ENCODE data around the gene EXOC7. TPM values are rescaled to one million over a fixed set of nuclear protein-coding genes. Genes with fewer than 3 reads are reported as not detected.
A peak's percentile ranks its signal among the peaks of the same experiment; 100 is the strongest.

EXOC7 gene, protein sequence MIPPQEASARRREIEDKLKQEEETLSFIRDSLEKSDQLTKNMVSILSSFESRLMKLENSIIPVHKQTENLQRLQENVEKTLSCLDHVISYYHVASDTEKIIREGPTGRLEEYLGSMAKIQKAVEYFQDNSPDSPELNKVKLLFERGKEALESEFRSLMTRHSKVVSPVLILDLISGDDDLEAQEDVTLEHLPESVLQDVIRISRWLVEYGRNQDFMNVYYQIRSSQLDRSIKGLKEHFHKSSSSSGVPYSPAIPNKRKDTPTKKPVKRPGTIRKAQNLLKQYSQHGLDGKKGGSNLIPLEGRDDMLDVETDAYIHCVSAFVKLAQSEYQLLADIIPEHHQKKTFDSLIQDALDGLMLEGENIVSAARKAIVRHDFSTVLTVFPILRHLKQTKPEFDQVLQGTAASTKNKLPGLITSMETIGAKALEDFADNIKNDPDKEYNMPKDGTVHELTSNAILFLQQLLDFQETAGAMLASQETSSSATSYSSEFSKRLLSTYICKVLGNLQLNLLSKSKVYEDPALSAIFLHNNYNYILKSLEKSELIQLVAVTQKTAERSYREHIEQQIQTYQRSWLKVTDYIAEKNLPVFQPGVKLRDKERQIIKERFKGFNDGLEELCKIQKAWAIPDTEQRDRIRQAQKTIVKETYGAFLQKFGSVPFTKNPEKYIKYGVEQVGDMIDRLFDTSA
- 68.0 TPM for polyA plus RNA-seq (2013)

- Histone ChIP-seq H3K4me3 (ENCODE audit: control insufficient read depth in 1 of 7, extremely low read depth in 1 of 7, insufficient read depth in 4 of 7, low read depth in 2 of 7, low read length in 6 of 7) (peak within 1 kb of the TSS; percentile 53 to 88 (median 79)), H3K4me1 (ENCODE audit: control extremely low read depth in 1 of 4, control insufficient read depth in 4 of 4, insufficient read depth in 4 of 4, low read length in 3 of 4) (peaks cover 4 to 33% (median 23%) of the 10 kb centered on the region in 4 experiments), H3K27ac (ENCODE audit: insufficient read depth in 1 of 2, low read depth in 1 of 2, low read length in 2 of 2, poor library complexity in 1 of 2, severe bottlenecking in 2 of 2) (peak within 1 kb of the TSS; percentile 66 to 86), H3K36me3 (ENCODE audit: control insufficient read depth in 4 of 4, insufficient read depth in 4 of 4, low read length in 3 of 4) (peaks cover 6 to 26% (median 19%) of the 10 kb centered on the region in 4 experiments), H3K9me3 (ENCODE audit: control extremely low read depth in 1 of 5, control insufficient read depth in 4 of 5, insufficient read depth in 2 of 5, low read depth in 1 of 5, low read length in 4 of 5) (no peaks in the 10 kb centered on the region), H3K27me3 (replicated peaks in 2 of 5; ENCODE audit: control insufficient read depth in 4 of 5, insufficient read depth in 5 of 5, low read length in 4 of 5) (no peaks in the 10 kb centered on the region)
- 7% methylated on average over 49 of the region's 55 CpGs for WGBS (ENCODE audit: insufficient coverage)
- ChIA-PET CTCF (interaction anchor here (0.5 to 2.2 kb wide), 11 partner anchors 11 to 172 kb away, joined by 3 to 8 read pairs (median 3); partner anchors contain the start of gene ZACN), POLR2A (interaction anchor here (0.8 kb wide), 1 partner anchor 31 kb away, joined by 3 read pairs; the partner anchor contains the start of gene SRP68)
- peak; percentile 88 to 94 (median 90) for DNase-seq
These were observed at the start of gene EXOC7 for GRCh38 chr17:76103274-76104139. EXOC7 (minus strand) TSS chr17:76103787; CDS start chr17:76103692, 95 bp downstream.

DNA sequence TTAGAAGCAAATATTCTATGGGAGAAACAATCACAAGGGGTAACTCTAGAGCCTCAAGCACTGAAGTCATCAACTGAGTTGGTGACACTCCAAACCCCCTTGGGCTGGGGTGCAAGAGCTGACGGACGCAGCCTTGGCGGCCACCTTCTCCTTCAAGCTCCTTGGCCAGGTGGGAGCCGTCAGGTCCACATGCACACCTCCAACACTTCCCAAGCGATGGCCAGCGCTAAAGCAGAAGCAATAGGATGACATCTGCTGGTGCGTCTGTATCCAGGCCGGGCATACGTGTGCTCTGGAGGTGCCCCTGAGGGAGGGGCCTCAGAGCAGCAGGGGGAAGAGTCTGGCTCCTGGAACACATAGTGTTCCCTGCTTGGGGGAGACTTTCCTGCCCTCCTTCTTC, 49.6 kb upstream of the EXOC7 start:
- Histone ChIP-seq H3K9me3 (ENCODE audit: control extremely low read depth in 1 of 5, control insufficient read depth in 4 of 5, insufficient read depth in 2 of 5, low read depth in 1 of 5, low read length in 4 of 5) (no peaks in the 10 kb centered on the region), H3K4me3 (ENCODE audit: control insufficient read depth in 1 of 7, extremely low read depth in 1 of 7, insufficient read depth in 4 of 7, low read depth in 2 of 7, low read length in 6 of 7) (no peak overlapping the region), H3K4me1 (ENCODE audit: control extremely low read depth in 1 of 4, control insufficient read depth in 4 of 4, insufficient read depth in 4 of 4, low read length in 3 of 4) (peaks cover 0 to 2% (median 0%) of the 10 kb centered on the region in 4 experiments), H3K36me3 (ENCODE audit: control insufficient read depth in 4 of 4, insufficient read depth in 4 of 4, low read length in 3 of 4) (no peaks in the 10 kb centered on the region), H3K27ac (ENCODE audit: insufficient read depth in 1 of 2, low read depth in 1 of 2, low read length in 2 of 2, poor library complexity in 1 of 2, severe bottlenecking in 2 of 2) (no peak overlapping the region), H3K27me3 (replicated peaks in 2 of 5; ENCODE audit: control insufficient read depth in 4 of 5, insufficient read depth in 5 of 5, low read length in 4 of 5) (no peaks in the 10 kb centered on the region)
- ChIA-PET POLR2A (no interaction called here), CTCF (interaction anchor here (0.6 to 2.4 kb wide), 8 partner anchors 9 to 255 kb away, joined by 3 to 7 read pairs (median 3); no protein-coding TSS in a partner anchor)
- DNase-seq, result no peak
- WGBS (ENCODE audit: insufficient coverage), result 100% methylated on average over 6 of the region's 9 CpGs

DNA sequence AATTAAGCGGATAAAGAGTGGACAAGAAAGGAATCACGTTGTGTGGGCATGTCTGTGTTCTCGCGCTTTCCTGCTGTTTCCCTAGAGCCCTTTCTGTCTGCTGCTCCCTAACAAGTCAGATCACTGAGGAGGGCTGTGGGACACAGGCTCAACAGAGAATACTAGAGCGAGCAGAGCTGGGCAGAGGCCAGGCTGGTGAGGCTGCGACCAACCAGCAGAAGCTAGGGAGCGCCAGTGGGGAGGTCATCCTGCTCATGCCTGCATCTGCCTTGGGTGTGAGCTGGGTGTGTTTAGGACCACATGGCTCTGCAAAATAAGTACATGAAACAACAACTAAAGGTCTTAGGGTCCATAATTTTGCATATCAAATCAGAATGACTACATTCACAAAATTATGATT, 49.0 kb upstream of the EXOC7 start:
- H3K27ac ChIP-seq (ENCODE audit: insufficient read depth in 1 of 2, low read depth in 1 of 2, low read length in 2 of 2, poor library complexity in 1 of 2, severe bottlenecking in 2 of 2), result no peak overlapping the region
- no peaks in the 10 kb centered on the region for H3K9me3 ChIP-seq (ENCODE audit: control extremely low read depth in 1 of 5, control insufficient read depth in 4 of 5, insufficient read depth in 2 of 5, low read depth in 1 of 5, low read length in 4 of 5)
- no peak for DNase-seq
- 99% methylated on average over 7 of the region's 7 CpGs for WGBS (ENCODE audit: insufficient coverage)
- POLR2A ChIA-PET, result no interaction called here
- peaks cover 0 to 3% (median under 1%) of the 10 kb centered on the region in 4 experiments for H3K4me1 ChIP-seq (ENCODE audit: control extremely low read depth in 1 of 4, control insufficient read depth in 4 of 4, insufficient read depth in 4 of 4, low read length in 3 of 4)
- H3K36me3 ChIP-seq (ENCODE audit: control insufficient read depth in 4 of 4, insufficient read depth in 4 of 4, low read length in 3 of 4), result no peaks in the 10 kb centered on the region
- CTCF ChIA-PET, result interaction anchor here (0.6 to 2.4 kb wide), 8 partner anchors 9 to 256 kb away, joined by 3 to 7 read pairs (median 3); no protein-coding TSS in a partner anchor
- H3K27me3 ChIP-seq (replicated peaks in 2 of 5; ENCODE audit: control insufficient read depth in 4 of 5, insufficient read depth in 5 of 5, low read length in 4 of 5), result no peaks in the 10 kb centered on the region
- H3K4me3 ChIP-seq (ENCODE audit: control insufficient read depth in 1 of 7, extremely low read depth in 1 of 7, insufficient read depth in 4 of 7, low read depth in 2 of 7, low read length in 6 of 7), result no peak overlapping the region

DNA sequence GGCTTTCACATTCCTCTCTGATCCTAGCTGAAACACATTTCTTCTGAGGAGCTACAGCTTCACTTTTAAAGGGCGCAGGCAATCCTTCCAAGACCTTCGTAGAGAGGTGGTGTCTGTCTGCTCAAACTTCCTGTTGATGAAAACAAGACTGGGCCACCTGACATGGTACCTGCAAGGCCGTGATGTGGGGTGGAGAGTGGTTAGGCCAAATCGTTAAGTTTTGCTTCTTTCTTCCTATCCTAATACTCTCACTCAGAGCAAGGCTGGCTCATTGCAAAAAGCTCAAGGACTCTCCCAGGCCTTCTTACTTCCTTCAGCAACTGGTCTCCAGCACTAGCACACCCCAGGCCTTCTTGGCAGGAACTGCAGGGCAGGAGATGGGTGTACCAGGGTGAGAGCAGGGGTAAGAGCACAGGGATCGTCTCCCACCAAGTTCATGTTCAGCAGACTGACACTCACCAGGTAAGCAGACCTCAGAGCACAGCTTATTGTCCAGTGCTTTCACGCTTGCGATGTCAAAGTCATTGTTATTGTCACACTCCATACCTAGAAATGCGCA, 48.4 kb upstream of the EXOC7 start:
- Histone ChIP-seq H3K9me3 (ENCODE audit: control extremely low read depth in 1 of 5, control insufficient read depth in 4 of 5, insufficient read depth in 2 of 5, low read depth in 1 of 5, low read length in 4 of 5) (no peaks in the 10 kb centered on the region), H3K27ac (ENCODE audit: insufficient read depth in 1 of 2, low read depth in 1 of 2, low read length in 2 of 2, poor library complexity in 1 of 2, severe bottlenecking in 2 of 2) (no peak overlapping the region), H3K36me3 (ENCODE audit: control insufficient read depth in 4 of 4, insufficient read depth in 4 of 4, low read length in 3 of 4) (no peaks in the 10 kb centered on the region), H3K4me3 (ENCODE audit: control insufficient read depth in 1 of 7, extremely low read depth in 1 of 7, insufficient read depth in 4 of 7, low read depth in 2 of 7, low read length in 6 of 7) (no peak overlapping the region), H3K4me1 (ENCODE audit: control extremely low read depth in 1 of 4, control insufficient read depth in 4 of 4, insufficient read depth in 4 of 4, low read length in 3 of 4) (peaks cover 0 to 6% (median 0%) of the 10 kb centered on the region in 4 experiments), H3K27me3 (replicated peaks in 2 of 5; ENCODE audit: control insufficient read depth in 4 of 5, insufficient read depth in 5 of 5, low read length in 4 of 5) (no peaks in the 10 kb centered on the region)
- ChIA-PET POLR2A (no interaction called here), CTCF (interaction anchor here (0.6 to 2.4 kb wide), 10 partner anchors 8 to 128 kb away, joined by 3 to 7 read pairs (median 3); no protein-coding TSS in a partner anchor)
- WGBS (ENCODE audit: insufficient coverage), result 100% methylated on average over 6 of the region's 8 CpGs
- DNase-seq, result no peak

- DNase-seq, result no peak
- H3K9me3 ChIP-seq (ENCODE audit: control extremely low read depth in 1 of 5, control insufficient read depth in 4 of 5, insufficient read depth in 2 of 5, low read depth in 1 of 5, low read length in 4 of 5), result no peaks in the 10 kb centered on the region
- H3K4me1 ChIP-seq (ENCODE audit: control extremely low read depth in 1 of 4, control insufficient read depth in 4 of 4, insufficient read depth in 4 of 4, low read length in 3 of 4), result peaks cover 0 to 14% (median 6%) of the 10 kb centered on the region in 4 experiments
- CTCF ChIA-PET, result interaction anchor here (0.6 to 1.7 kb wide), 11 partner anchors 9 to 61 kb away, joined by 3 to 6 read pairs (median 3); no protein-coding TSS in a partner anchor
- WGBS (ENCODE audit: insufficient coverage), result 98% methylated on average over 23 of the region's 23 CpGs
- POLR2A ChIA-PET, result no interaction called here
- no peak overlapping the region for H3K27ac ChIP-seq (ENCODE audit: insufficient read depth in 1 of 2, low read depth in 1 of 2, low read length in 2 of 2, poor library complexity in 1 of 2, severe bottlenecking in 2 of 2)
- H3K4me3 ChIP-seq (ENCODE audit: control insufficient read depth in 1 of 7, extremely low read depth in 1 of 7, insufficient read depth in 4 of 7, low read depth in 2 of 7, low read length in 6 of 7), result no peak overlapping the region
- no peaks in the 10 kb centered on the region for H3K36me3 ChIP-seq (ENCODE audit: control insufficient read depth in 4 of 4, insufficient read depth in 4 of 4, low read length in 3 of 4)
- H3K27me3 ChIP-seq (replicated peaks in 2 of 5; ENCODE audit: control insufficient read depth in 4 of 5, insufficient read depth in 5 of 5, low read length in 4 of 5), result no peaks in the 10 kb centered on the region
These were observed 47.4 kb upstream of the EXOC7 start for GRCh38 chr17:76150712-76151622.

DNA sequence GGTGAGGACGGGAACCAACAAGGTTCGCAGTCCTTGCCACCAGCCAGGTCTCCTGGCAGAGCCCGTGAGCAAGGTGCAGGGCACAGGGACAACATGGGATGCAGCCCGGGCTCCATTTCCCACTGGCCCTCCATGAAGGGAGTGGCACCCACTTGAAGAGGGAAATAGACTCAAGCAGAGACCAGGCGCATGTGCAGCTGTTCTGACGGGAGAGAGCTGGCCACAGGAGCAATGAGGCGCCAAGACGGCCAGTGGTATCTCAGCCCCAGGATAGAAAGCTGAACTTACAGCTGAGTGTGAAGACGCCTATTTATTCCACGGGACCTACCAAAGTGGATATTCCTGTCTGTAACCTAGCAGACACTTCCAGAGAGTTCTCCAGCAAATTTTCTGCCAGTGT, 45.6 kb upstream of the EXOC7 start:
- POLR2A ChIA-PET, result no interaction called here
- no peak for DNase-seq
- CTCF ChIA-PET, result no interaction called here

More for the DNA sequence above, 45.6 kb upstream of the EXOC7 start:
- no peaks in the 10 kb centered on the region for H3K27me3 ChIP-seq (replicated peaks in 2 of 5; ENCODE audit: control insufficient read depth in 4 of 5, insufficient read depth in 5 of 5, low read length in 4 of 5)
- H3K27ac ChIP-seq (ENCODE audit: insufficient read depth in 1 of 2, low read depth in 1 of 2, low read length in 2 of 2, poor library complexity in 1 of 2, severe bottlenecking in 2 of 2), result no peak overlapping the region
- peaks cover 0 to 30% (median 19%) of the 10 kb centered on the region in 4 experiments for H3K4me1 ChIP-seq (ENCODE audit: control extremely low read depth in 1 of 4, control insufficient read depth in 4 of 4, insufficient read depth in 4 of 4, low read length in 3 of 4)
- H3K4me3 ChIP-seq (ENCODE audit: control insufficient read depth in 1 of 7, extremely low read depth in 1 of 7, insufficient read depth in 4 of 7, low read depth in 2 of 7, low read length in 6 of 7), result no peak overlapping the region
- H3K9me3 ChIP-seq (ENCODE audit: control extremely low read depth in 1 of 5, control insufficient read depth in 4 of 5, insufficient read depth in 2 of 5, low read depth in 1 of 5, low read length in 4 of 5), result no peaks in the 10 kb centered on the region
- no peaks in the 10 kb centered on the region for H3K36me3 ChIP-seq (ENCODE audit: control insufficient read depth in 4 of 4, insufficient read depth in 4 of 4, low read length in 3 of 4)
- WGBS (ENCODE audit: insufficient coverage), result 95% methylated on average over 9 of the region's 10 CpGs
